ENCODE results near the gene GRK7. TPM values are rescaled to one million over a fixed set of nuclear protein-coding genes. Genes with fewer than 3 reads are reported as not detected.
A peak's percentile ranks its signal among the peaks of the same experiment; 100 is the strongest.

Gene GRK7
- total and polyA plus RNA-seq, 2 of the 4 experiments (the other 2 are of a cell fraction), result not detected

GRCh38 chr3:141729240-141729639 lies 34.0 kb upstream of the GRK7 start:
- no peaks in the 10 kb centered on the region for H3K79me1 ChIP-seq (ENCODE audit: low read depth in 1 of 2, low read length in 2 of 2)
- no peak overlapping the region for H3K23ac ChIP-seq (ENCODE audit: low read depth, low read length)
- no peak overlapping the region for H4K91ac ChIP-seq (ENCODE audit: insufficient read depth, low read depth, low read length)
- no peaks in the 10 kb centered on the region for H3K9me3 ChIP-seq (ENCODE audit: control insufficient read depth, insufficient read depth, low read length)
- TF ChIP-seq RFX5 (IDR thresholded peaks at IDR 0.05; ENCODE audit: low read depth, low read length) (no peak), CHD1 (IDR thresholded peaks at IDR 0.05; ENCODE audit: low read depth, low read length) (no peak), CEBPB (IDR thresholded peaks at IDR 0.05; ENCODE audit: low read depth, low read length) (no peak), BHLHE40 (IDR thresholded peaks at IDR 0.05; ENCODE audit: low read depth, low read length) (no peak), MXI1 (IDR thresholded peaks at IDR 0.05; ENCODE audit: borderline replicate concordance, low read depth, low read length) (no peak), MAZ (IDR thresholded peaks at IDR 0.05; ENCODE audit: borderline replicate concordance, low read depth, low read length) (no peak), RCOR1 (IDR thresholded peaks at IDR 0.05; ENCODE audit: insufficient replicate concordance, low read length) (no peak), ELK1 (IDR thresholded peaks at IDR 0.05; ENCODE audit: borderline replicate concordance, low read depth, low read length) (no peak), POLR2A (IDR thresholded peaks at IDR 0.05; ENCODE audit: low read depth, low read length) (no peak), MAFK (IDR thresholded peaks at IDR 0.05; ENCODE audit: low read depth, low read length) (no peak), SMC3 (IDR thresholded peaks at IDR 0.05; ENCODE audit: low read depth, low read length) (no peak), FOS (IDR thresholded peaks at IDR 0.05; ENCODE audit: low read depth, low read length) (no peak), RAD21 (IDR thresholded peaks at IDR 0.05; ENCODE audit: low read length) (no peak), NFE2L2 (IDR thresholded peaks at IDR 0.05; ENCODE audit: low read depth, low read length) (no peak), USF2 (IDR thresholded peaks at IDR 0.05; ENCODE audit: low read depth, low read length) (no peak)
- TF ChIP-seq, protein P1, sequence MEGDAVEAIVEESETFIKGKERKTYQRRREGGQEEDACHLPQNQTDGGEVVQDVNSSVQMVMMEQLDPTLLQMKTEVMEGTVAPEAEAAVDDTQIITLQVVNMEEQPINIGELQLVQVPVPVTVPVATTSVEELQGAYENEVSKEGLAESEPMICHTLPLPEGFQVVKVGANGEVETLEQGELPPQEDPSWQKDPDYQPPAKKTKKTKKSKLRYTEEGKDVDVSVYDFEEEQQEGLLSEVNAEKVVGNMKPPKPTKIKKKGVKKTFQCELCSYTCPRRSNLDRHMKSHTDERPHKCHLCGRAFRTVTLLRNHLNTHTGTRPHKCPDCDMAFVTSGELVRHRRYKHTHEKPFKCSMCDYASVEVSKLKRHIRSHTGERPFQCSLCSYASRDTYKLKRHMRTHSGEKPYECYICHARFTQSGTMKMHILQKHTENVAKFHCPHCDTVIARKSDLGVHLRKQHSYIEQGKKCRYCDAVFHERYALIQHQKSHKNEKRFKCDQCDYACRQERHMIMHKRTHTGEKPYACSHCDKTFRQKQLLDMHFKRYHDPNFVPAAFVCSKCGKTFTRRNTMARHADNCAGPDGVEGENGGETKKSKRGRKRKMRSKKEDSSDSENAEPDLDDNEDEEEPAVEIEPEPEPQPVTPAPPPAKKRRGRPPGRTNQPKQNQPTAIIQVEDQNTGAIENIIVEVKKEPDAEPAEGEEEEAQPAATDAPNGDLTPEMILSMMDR (conservative IDR thresholded peaks at IDR 0.05; ENCODE audit: low read depth, low read length), result no peak
- no peak overlapping the region for H3K56ac ChIP-seq (ENCODE audit: extremely low read depth, insufficient read depth, low read length)
- no peak for ATAC-seq (ENCODE audit: low read depth)
- no peak for DNase-seq
- H3K4me2 ChIP-seq (ENCODE audit: low read depth, low read length), result no peak overlapping the region
- no peak overlapping the region for H2BK20ac ChIP-seq (ENCODE audit: low read depth, low read length)
- no peak overlapping the region for H3K4me3 ChIP-seq (ENCODE audit: insufficient read depth, low read depth, low read length)
- no peak overlapping the region for H2AK9ac ChIP-seq (replicated peaks; ENCODE audit: low read depth, low read length, poor library complexity)
- ChIA-PET POLR2A (ENCODE audit: unreplicated experiment) (no interaction called here), CTCF (no interaction called here)
- no peak overlapping the region for H3K27ac ChIP-seq (ENCODE audit: insufficient read depth, low read length)
- H2AFZ ChIP-seq (replicated peaks; ENCODE audit: low read length, poor library complexity), result peak overlapping the region; percentile 68
- no peak overlapping the region for H3K18ac ChIP-seq (ENCODE audit: low read depth, low read length)
- H2BK5ac ChIP-seq (ENCODE audit: low read depth, low read length, poor library complexity, severe bottlenecking), result no peak overlapping the region
- H2BK15ac ChIP-seq (ENCODE audit: low read depth, low read length), result no peak overlapping the region
- no peak overlapping the region for H2BK120ac ChIP-seq (ENCODE audit: low read depth, low read length)
- H3K4me1 ChIP-seq (ENCODE audit: control insufficient read depth, insufficient read depth, low read length), result peaks cover 2% of the 10 kb centered on the region; the same call in 1 of the 2 replicates
- no peaks in the 10 kb centered on the region for H4K20me1 ChIP-seq (ENCODE audit: insufficient read depth, low read length)
- in situ Hi-C loops (cut with MboI; ENCODE audit: low sequenced_read_pairs), result no loop called here
- no peak overlapping the region for H3K14ac ChIP-seq (replicated peaks; ENCODE audit: low read depth, low read length)
- H4K8ac ChIP-seq (ENCODE audit: low read depth in 2 of 2, low read length in 2 of 2), result no peak overlapping the region
- H4K5ac ChIP-seq (ENCODE audit: low read depth, low read length), result no peak overlapping the region
- BruUV-seq (replicated peaks), result no TSS peak
- WGBS, 2 experiments (ENCODE audit: extremely low coverage in 2 of 2, insufficient read length in 1 of 2), result no CpG with 5 or more reads among the region's 4 CpGs
- H3K4ac ChIP-seq (ENCODE audit: low read depth, low read length), result no peak overlapping the region
- no peak overlapping the region for H3K9ac ChIP-seq (ENCODE audit: low read depth, low read length)
- dilution Hi-C loops (cut with HindIII; ENCODE audit: low sequenced_read_pairs, unreplicated experiment), result no loop called here
- no peaks in the 10 kb centered on the region for H3K27me3 ChIP-seq (ENCODE audit: control insufficient read depth, insufficient read depth, low read length)
- no peaks in the 10 kb centered on the region for H3K9me1 ChIP-seq (ENCODE audit: insufficient read depth, low read length)
- no peak overlapping the region for H2AK5ac ChIP-seq (ENCODE audit: low read depth, low read length)
- intact Hi-C loops (cut with micrococcal nuclease), result no loop called here
- no peaks in the 10 kb centered on the region for H3K36me3 ChIP-seq (ENCODE audit: control insufficient read depth, insufficient read depth, low read length)

Measured in IMR-90 (cell line).